HG02852 (cell line): ENCODE data around the gene RTN4RL1.
"Not testable (repeated sequence)": the region's sequence is repeated elsewhere in the genome, so short reads cannot be mapped to it uniquely, and the experiment has no call there.

Experiments used
- ATAC-seq: cut with Tn5 transposase; IDR thresholded peaks from one replicate; pipeline ENCODE4 v1.9.1; 2021; ENCODE audit warnings: mild to moderate bottlenecking, moderate library complexity; ENCODE audit not compliant: unreplicated experiment

RTN4RL1 gene

GRCh38 chr17:1899403-1900000 lies 125.6 kb downstream of the RTN4RL1 start:
- no peak for ATAC-seq

- ATAC-seq, result no peak
Measured at GRCh38 chr17:1898872-1899271, 126.3 kb downstream of the RTN4RL1 start.

- ATAC-seq, result no peak
Measured at GRCh38 chr17:1898332-1898731, 126.8 kb downstream of the RTN4RL1 start.

- ATAC-seq, result no peak
Measured at GRCh38 chr17:1897105-1897656, 128.0 kb downstream of the RTN4RL1 start.

GRCh38 chr17:1896243-1897104 lies 128.7 kb downstream of the RTN4RL1 start:
- peak; percentile 67 for ATAC-seq

- ATAC-seq, result not testable (repeated sequence)
Measured at GRCh38 chr17:1895479-1895878, 129.7 kb downstream of the RTN4RL1 start.

- no peak for ATAC-seq
Measured at GRCh38 chr17:1894753-1895339, 130.3 kb downstream of the RTN4RL1 start.

- ATAC-seq, result no peak
Measured at GRCh38 chr17:1890758-1891450, 134.2 kb downstream of the RTN4RL1 start.

GRCh38 chr17:1888741-1889140 lies 136.4 kb downstream of the RTN4RL1 start:
- ATAC-seq, result no peak
